Measurements from ENCODE around the gene LEPROT. TPM values are rescaled to one million over a fixed set of nuclear protein-coding genes. Genes with fewer than 3 reads are reported as not detected.

LEPROT gene
- total and polyA plus RNA-seq, 2 experiments from 2014 or later: 22.9 to 24.9 TPM

DNA sequence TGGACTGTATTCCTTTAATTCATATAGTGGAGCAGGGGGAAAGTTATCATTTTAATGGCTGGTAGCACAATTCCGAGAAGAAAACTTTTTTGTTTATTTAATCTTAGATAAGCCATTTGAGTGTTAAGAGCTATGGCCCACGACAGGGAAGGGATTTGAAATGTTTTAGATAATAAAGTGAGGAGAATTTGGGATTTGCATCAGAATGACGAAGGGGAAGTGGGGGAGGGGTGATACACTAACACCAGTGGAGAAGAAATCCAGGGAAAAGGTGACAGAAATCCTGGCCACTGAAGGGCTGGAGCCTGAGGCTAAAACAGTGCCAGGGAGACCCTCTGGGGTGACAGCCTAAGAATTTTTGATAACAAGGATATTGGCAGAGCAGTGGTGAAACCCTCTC, 21.0 kb downstream of the LEPROT start:
- H3K4me1 ChIP-seq (ENCODE audit: insufficient read depth): peaks cover 24% of the 10 kb centered on the region
- no peak overlapping the region for H3K27ac ChIP-seq (ENCODE audit: low read depth)
- no peaks in the 10 kb centered on the region for H3K79me2 ChIP-seq (replicated peaks; ENCODE audit: insufficient read depth)
- Mint-ChIP-seq H3K27me3 (ENCODE audit: insufficient read depth, low read depth, poor library complexity) (peaks cover 2% of the 10 kb centered on the region), H3K9me3 (peaks cover 19% of the 10 kb centered on the region), H3K27ac (peak overlapping the region; percentile 29; the same call in 1 of the 2 replicates), H3K4me1 (peaks cover 35% of the 10 kb centered on the region), H3K36me3 (ENCODE audit: low read depth) (peaks cover 17% of the 10 kb centered on the region; the same call in 2 of the 3 replicates), H3K4me3 (no peak overlapping the region)
- no peak overlapping the region for H2AFZ ChIP-seq
- no peak for TF ChIP-seq ZNF331 (CRISPR knock-in tag; IDR thresholded peaks at IDR 0.05; ENCODE audit: low read depth)
- TF ChIP-seq, protein P1, sequence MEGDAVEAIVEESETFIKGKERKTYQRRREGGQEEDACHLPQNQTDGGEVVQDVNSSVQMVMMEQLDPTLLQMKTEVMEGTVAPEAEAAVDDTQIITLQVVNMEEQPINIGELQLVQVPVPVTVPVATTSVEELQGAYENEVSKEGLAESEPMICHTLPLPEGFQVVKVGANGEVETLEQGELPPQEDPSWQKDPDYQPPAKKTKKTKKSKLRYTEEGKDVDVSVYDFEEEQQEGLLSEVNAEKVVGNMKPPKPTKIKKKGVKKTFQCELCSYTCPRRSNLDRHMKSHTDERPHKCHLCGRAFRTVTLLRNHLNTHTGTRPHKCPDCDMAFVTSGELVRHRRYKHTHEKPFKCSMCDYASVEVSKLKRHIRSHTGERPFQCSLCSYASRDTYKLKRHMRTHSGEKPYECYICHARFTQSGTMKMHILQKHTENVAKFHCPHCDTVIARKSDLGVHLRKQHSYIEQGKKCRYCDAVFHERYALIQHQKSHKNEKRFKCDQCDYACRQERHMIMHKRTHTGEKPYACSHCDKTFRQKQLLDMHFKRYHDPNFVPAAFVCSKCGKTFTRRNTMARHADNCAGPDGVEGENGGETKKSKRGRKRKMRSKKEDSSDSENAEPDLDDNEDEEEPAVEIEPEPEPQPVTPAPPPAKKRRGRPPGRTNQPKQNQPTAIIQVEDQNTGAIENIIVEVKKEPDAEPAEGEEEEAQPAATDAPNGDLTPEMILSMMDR (conservative IDR thresholded peaks at IDR 0.05; ENCODE audit: low read depth in 2 of 2): no peak
- TF ChIP-seq ZNF114 (CRISPR knock-in tag; IDR thresholded peaks at IDR 0.05): no peak
- TF ChIP-seq, protein P2, sequence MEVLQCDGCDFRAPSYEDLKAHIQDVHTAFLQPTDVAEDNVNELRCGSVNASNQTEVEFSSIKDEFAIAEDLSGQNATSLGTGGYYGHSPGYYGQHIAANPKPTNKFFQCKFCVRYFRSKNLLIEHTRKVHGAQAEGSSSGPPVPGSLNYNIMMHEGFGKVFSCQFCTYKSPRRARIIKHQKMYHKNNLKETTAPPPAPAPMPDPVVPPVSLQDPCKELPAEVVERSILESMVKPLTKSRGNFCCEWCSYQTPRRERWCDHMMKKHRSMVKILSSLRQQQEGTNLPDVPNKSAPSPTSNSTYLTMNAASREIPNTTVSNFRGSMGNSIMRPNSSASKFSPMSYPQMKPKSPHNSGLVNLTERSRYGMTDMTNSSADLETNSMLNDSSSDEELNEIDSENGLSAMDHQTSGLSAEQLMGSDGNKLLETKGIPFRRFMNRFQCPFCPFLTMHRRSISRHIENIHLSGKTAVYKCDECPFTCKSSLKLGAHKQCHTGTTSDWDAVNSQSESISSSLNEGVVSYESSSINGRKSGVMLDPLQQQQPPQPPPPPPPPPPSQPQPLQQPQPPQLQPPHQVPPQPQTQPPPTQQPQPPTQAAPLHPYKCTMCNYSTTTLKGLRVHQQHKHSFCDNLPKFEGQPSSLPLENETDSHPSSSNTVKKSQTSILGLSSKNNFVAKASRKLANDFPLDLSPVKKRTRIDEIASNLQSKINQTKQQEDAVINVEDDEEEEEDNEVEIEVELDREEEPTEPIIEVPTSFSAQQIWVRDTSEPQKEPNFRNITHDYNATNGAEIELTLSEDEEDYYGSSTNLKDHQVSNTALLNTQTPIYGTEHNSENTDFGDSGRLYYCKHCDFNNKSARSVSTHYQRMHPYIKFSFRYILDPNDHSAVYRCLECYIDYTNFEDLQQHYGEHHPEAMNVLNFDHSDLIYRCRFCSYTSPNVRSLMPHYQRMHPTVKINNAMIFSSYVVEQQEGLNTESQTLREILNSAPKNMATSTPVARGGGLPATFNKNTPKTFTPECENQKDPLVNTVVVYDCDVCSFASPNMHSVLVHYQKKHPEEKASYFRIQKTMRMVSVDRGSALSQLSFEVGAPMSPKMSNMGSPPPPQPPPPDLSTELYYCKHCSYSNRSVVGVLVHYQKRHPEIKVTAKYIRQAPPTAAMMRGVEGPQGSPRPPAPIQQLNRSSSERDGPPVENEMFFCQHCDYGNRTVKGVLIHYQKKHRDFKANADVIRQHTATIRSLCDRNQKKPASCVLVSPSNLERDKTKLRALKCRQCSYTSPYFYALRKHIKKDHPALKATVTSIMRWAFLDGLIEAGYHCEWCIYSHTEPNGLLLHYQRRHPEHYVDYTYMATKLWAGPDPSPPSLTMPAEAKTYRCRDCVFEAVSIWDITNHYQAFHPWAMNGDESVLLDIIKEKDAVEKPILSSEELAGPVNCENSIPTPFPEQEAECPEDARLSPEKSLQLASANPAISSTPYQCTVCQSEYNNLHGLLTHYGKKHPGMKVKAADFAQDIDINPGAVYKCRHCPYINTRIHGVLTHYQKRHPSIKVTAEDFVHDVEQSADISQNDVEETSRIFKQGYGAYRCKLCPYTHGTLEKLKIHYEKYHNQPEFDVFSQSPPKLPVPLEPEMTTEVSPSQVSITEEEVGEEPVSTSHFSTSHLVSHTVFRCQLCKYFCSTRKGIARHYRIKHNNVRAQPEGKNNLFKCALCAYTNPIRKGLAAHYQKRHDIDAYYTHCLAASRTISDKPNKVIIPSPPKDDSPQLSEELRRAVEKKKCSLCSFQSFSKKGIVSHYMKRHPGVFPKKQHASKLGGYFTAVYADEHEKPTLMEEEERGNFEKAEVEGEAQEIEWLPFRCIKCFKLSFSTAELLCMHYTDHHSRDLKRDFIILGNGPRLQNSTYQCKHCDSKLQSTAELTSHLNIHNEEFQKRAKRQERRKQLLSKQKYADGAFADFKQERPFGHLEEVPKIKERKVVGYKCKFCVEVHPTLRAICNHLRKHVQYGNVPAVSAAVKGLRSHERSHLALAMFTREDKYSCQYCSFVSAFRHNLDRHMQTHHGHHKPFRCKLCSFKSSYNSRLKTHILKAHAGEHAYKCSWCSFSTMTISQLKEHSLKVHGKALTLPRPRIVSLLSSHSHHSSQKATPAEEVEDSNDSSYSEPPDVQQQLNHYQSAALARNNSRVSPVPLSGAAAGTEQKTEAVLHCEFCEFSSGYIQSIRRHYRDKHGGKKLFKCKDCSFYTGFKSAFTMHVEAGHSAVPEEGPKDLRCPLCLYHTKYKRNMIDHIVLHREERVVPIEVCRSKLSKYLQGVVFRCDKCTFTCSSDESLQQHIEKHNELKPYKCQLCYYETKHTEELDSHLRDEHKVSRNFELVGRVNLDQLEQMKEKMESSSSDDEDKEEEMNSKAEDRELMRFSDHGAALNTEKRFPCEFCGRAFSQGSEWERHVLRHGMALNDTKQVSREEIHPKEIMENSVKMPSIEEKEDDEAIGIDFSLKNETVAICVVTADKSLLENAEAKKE (CRISPR knock-in tag; IDR thresholded peaks at IDR 0.05): no peak
- no peak for TF ChIP-seq EZH2phosphoT487 (IDR thresholded peaks at IDR 0.05; ENCODE audit: unreplicated experiment)
- TF ChIP-seq EZH2 (IDR thresholded peaks at IDR 0.05; ENCODE audit: low read depth, unreplicated experiment): no peak
- TF ChIP-seq JUNB (IDR thresholded peaks at IDR 0.05; ENCODE audit: unreplicated experiment): no peak
- TF ChIP-seq, protein P3, sequence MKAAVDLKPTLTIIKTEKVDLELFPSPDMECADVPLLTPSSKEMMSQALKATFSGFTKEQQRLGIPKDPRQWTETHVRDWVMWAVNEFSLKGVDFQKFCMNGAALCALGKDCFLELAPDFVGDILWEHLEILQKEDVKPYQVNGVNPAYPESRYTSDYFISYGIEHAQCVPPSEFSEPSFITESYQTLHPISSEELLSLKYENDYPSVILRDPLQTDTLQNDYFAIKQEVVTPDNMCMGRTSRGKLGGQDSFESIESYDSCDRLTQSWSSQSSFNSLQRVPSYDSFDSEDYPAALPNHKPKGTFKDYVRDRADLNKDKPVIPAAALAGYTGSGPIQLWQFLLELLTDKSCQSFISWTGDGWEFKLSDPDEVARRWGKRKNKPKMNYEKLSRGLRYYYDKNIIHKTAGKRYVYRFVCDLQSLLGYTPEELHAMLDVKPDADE (IDR thresholded peaks at IDR 0.05): no peak
- TF ChIP-seq POLR2AphosphoS5 (IDR thresholded peaks at IDR 0.05; ENCODE audit: low read depth): no peak
- TF ChIP-seq STAT1 (IDR thresholded peaks at IDR 0.05; ENCODE audit: unreplicated experiment): no peak
- no peak for TF ChIP-seq NANOG (IDR thresholded peaks at IDR 0.05; ENCODE audit: borderline replicate concordance)
- TF ChIP-seq, protein P4, sequence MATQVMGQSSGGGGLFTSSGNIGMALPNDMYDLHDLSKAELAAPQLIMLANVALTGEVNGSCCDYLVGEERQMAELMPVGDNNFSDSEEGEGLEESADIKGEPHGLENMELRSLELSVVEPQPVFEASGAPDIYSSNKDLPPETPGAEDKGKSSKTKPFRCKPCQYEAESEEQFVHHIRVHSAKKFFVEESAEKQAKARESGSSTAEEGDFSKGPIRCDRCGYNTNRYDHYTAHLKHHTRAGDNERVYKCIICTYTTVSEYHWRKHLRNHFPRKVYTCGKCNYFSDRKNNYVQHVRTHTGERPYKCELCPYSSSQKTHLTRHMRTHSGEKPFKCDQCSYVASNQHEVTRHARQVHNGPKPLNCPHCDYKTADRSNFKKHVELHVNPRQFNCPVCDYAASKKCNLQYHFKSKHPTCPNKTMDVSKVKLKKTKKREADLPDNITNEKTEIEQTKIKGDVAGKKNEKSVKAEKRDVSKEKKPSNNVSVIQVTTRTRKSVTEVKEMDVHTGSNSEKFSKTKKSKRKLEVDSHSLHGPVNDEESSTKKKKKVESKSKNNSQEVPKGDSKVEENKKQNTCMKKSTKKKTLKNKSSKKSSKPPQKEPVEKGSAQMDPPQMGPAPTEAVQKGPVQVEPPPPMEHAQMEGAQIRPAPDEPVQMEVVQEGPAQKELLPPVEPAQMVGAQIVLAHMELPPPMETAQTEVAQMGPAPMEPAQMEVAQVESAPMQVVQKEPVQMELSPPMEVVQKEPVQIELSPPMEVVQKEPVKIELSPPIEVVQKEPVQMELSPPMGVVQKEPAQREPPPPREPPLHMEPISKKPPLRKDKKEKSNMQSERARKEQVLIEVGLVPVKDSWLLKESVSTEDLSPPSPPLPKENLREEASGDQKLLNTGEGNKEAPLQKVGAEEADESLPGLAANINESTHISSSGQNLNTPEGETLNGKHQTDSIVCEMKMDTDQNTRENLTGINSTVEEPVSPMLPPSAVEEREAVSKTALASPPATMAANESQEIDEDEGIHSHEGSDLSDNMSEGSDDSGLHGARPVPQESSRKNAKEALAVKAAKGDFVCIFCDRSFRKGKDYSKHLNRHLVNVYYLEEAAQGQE (IDR thresholded peaks at IDR 0.05; ENCODE audit: unreplicated experiment): no peak
- no peak for TF ChIP-seq CREB1 (CRISPR knock-in tag; IDR thresholded peaks at IDR 0.05; ENCODE audit: low read depth)
- H3K4me3 ChIP-seq: no peak overlapping the region
- no peaks in the 10 kb centered on the region for H3K36me3 ChIP-seq (ENCODE audit: insufficient read depth)
- H3K4me2 ChIP-seq: peak overlapping the region; percentile 11
- ATAC-seq (no peak), DNase-seq (ENCODE audit: low spot score) (no peak)
- H3K9me2 ChIP-seq (ENCODE audit: insufficient read depth): no peaks in the 10 kb centered on the region
- H3K27me3 ChIP-seq (ENCODE audit: insufficient read depth): no peaks in the 10 kb centered on the region
- H3F3A ChIP-seq (replicated peaks; ENCODE audit: low read depth): no peaks in the 10 kb centered on the region
- no peaks in the 10 kb centered on the region for H4K20me1 ChIP-seq (replicated peaks; ENCODE audit: insufficient read depth)
